Neural crest cell (in vitro differentiated cells): ENCODE results near the gene FANCC. TPM values are rescaled to one million over a fixed set of nuclear protein-coding genes. Genes with fewer than 3 reads are reported as not detected.

Experiments used
- DNase-seq: peaks from one replicate; pipeline ENCODE4 v3.0.0; 2021; ENCODE audit warnings: low read depth, mixed read lengths, low spot score
- H3K27ac Mint-ChIP-seq: one replicate; pipeline ENCODE4 v1.8.0; 2021; ENCODE audit warnings: mild to moderate bottlenecking, mixed read lengths; ENCODE audit not compliant: unreplicated experiment
- H3K27me3 Mint-ChIP-seq: 2 replicates; pipeline ENCODE4 v1.8.0; 2021; ENCODE audit warnings: low read depth, mild to moderate bottlenecking, mixed read lengths
- H3K36me3 Mint-ChIP-seq: 2 replicates; pipeline ENCODE4 v1.8.0; 2021; ENCODE audit warnings: low read depth, mild to moderate bottlenecking, mixed read lengths
- H3K4me1 Mint-ChIP-seq: 2 replicates; pipeline ENCODE4 v1.8.0; 2021; ENCODE audit warnings: mixed read lengths
- H3K4me3 Mint-ChIP-seq: one replicate; pipeline ENCODE4 v1.8.0; 2021; ENCODE audit warnings: mild to moderate bottlenecking, mixed read lengths
- H3K9me3 Mint-ChIP-seq: 2 replicates; pipeline ENCODE4 v1.8.0; 2021; ENCODE audit warnings: mixed read lengths
- CTCF ChIP-seq: fragments of 200-600 bp; sonication (generic); conservative IDR thresholded peaks from 2 replicates; pipeline ENCODE4 v1.5.0; 2021; ENCODE audit warnings: antibody characterized with exemption, mild to moderate bottlenecking
- total RNA-seq: library from RNA; stranded (reverse); gene quantifications from 2 replicates; pipeline ENCODE4 v1.2.1, GENCODE V29; 2021

The FANCC gene
- total RNA-seq, 1 donor from 2014 or later, result 24.6 TPM

GRCh38 chr9:95349091-95350038, 31.9 kb upstream of the FANCC start:
- H3K36me3 Mint-ChIP-seq, result peaks cover 6% of the 10 kb centered on the region
- no peak for TF ChIP-seq CTCF
- peaks cover 41% of the 10 kb centered on the region for H3K27me3 Mint-ChIP-seq
- no peak for DNase-seq
- H3K4me3 Mint-ChIP-seq, result peak overlapping the region; percentile 79
- peaks cover 2% of the 10 kb centered on the region for H3K9me3 Mint-ChIP-seq
- peaks cover 8% of the 10 kb centered on the region for H3K4me1 Mint-ChIP-seq
- H3K27ac Mint-ChIP-seq, result no peak overlapping the region

GRCh38 chr9:95346021-95346420, 28.5 kb upstream of the FANCC start:
- TF ChIP-seq CTCF, result no peak
- Mint-ChIP-seq H3K27me3 (peaks cover 36% of the 10 kb centered on the region), H3K4me3 (no peak overlapping the region), H3K4me1 (peaks cover 17% of the 10 kb centered on the region), H3K36me3 (peaks cover 4% of the 10 kb centered on the region), H3K27ac (peak overlapping the region; percentile 57), H3K9me3 (peaks cover 2% of the 10 kb centered on the region)
- no peak for DNase-seq

GRCh38 chr9:95344735-95345325, 27.3 kb upstream of the FANCC start:
- H3K27me3 Mint-ChIP-seq, result peaks cover 26% of the 10 kb centered on the region
- no peak overlapping the region for H3K27ac Mint-ChIP-seq
- peaks cover 15% of the 10 kb centered on the region for H3K4me1 Mint-ChIP-seq
- no peak for DNase-seq
- peaks cover 4% of the 10 kb centered on the region for H3K36me3 Mint-ChIP-seq
- no peak overlapping the region for H3K4me3 Mint-ChIP-seq
- no peak for TF ChIP-seq CTCF
- peaks cover 2% of the 10 kb centered on the region for H3K9me3 Mint-ChIP-seq

GRCh38 chr9:95343725-95344287, 26.3 kb upstream of the FANCC start:
- Mint-ChIP-seq H3K4me3 (no peak overlapping the region), H3K9me3 (peaks cover 2% of the 10 kb centered on the region), H3K27me3 (peaks cover 18% of the 10 kb centered on the region), H3K27ac (no peak overlapping the region), H3K36me3 (peaks cover 4% of the 10 kb centered on the region), H3K4me1 (peaks cover 13% of the 10 kb centered on the region)
- DNase-seq, result no peak
- no peak for TF ChIP-seq CTCF

GRCh38 chr9:95342571-95342970, 25.1 kb upstream of the FANCC start:
- peaks cover 2% of the 10 kb centered on the region for H3K9me3 Mint-ChIP-seq
- peaks cover under 1% of the 10 kb centered on the region for H3K36me3 Mint-ChIP-seq
- H3K27me3 Mint-ChIP-seq, result peaks cover 8% of the 10 kb centered on the region
- peaks cover 10% of the 10 kb centered on the region for H3K4me1 Mint-ChIP-seq
- no peak for DNase-seq
- no peak overlapping the region for H3K27ac Mint-ChIP-seq
- TF ChIP-seq CTCF, result no peak
- no peak overlapping the region for H3K4me3 Mint-ChIP-seq
